ENCODE data around the gene METTL16.

The METTL16 gene

GRCh38 chr17:2406903-2407790, 104.5 kb downstream of the METTL16 start:
- DNase-seq = no peak

GRCh38 chr17:2406271-2406902, 105.3 kb downstream of the METTL16 start:
- DNase-seq = no peak

GRCh38 chr17:2405247-2405926, 106.3 kb downstream of the METTL16 start:
- DNase-seq = no peak

- no peak for DNase-seq
Observed at GRCh38 chr17:2403044-2403443, 108.6 kb downstream of the METTL16 start.

- no peak for DNase-seq
Observed at GRCh38 chr17:2402544-2402943, 109.1 kb downstream of the METTL16 start.

- peak; percentile 99 for DNase-seq
Observed at GRCh38 chr17:2401426-2402221, 110.1 kb downstream of the METTL16 start.

GRCh38 chr17:2400877-2401425, 110.7 kb downstream of the METTL16 start, which contains the start of gene MNT:
TSS of gene MNT (minus strand) at chr17:2401060. CDS start at chr17:2400712, 348 bp downstream.
- peak; percentile 95 for DNase-seq

- peak; percentile 85 for DNase-seq
Observed at GRCh38 chr17:2400474-2400866, 111.2 kb downstream of the METTL16 start.

- peak; percentile 97 for DNase-seq
Observed at GRCh38 chr17:2399572-2400473, 111.9 kb downstream of the METTL16 start.

GRCh38 chr17:2398655-2399571, 112.8 kb downstream of the METTL16 start:
- peak; percentile 90 for DNase-seq

GRCh38 chr17:2398182-2398581, 113.5 kb downstream of the METTL16 start:
- DNase-seq = peak; percentile 29

- peak; percentile 38 for DNase-seq
Observed at GRCh38 chr17:2397247-2398171, 114.2 kb downstream of the METTL16 start.

GRCh38 chr17:2396568-2397246, 115.0 kb downstream of the METTL16 start:
- peak; percentile 93 for DNase-seq

- DNase-seq = peak; percentile 80
Observed at GRCh38 chr17:2396192-2396567, 115.5 kb downstream of the METTL16 start.

GRCh38 chr17:2395258-2396181, 116.2 kb downstream of the METTL16 start:
- DNase-seq = peak; percentile 88

GRCh38 chr17:2394775-2395201, 116.9 kb downstream of the METTL16 start:
- DNase-seq = no peak

All from DMS53 (cell line).